GM18520 (cell line): ENCODE results near the gene DCDC1.
"Not testable (repeated sequence)": the region's sequence is repeated elsewhere in the genome, so short reads cannot be mapped to it uniquely, and the experiment has no call there.

Experiments used
- ATAC-seq: cut with Tn5 transposase; IDR thresholded peaks from one replicate; pipeline ENCODE4 v1.9.1; 2021; ENCODE audit not compliant: unreplicated experiment

DCDC1 gene

GRCh38 chr11:31000381-31000780, 369.2 kb downstream of the DCDC1 start:
- ATAC-seq, result no peak

- no peak for ATAC-seq
Measured at GRCh38 chr11:30992513-30992849, 377.1 kb downstream of the DCDC1 start.

- no peak for ATAC-seq
Measured at GRCh38 chr11:30991802-30992512, 377.6 kb downstream of the DCDC1 start.

GRCh38 chr11:30991376-30991775, 378.2 kb downstream of the DCDC1 start:
- no peak for ATAC-seq

- ATAC-seq, result no peak
Measured at GRCh38 chr11:30990625-30991296, 378.8 kb downstream of the DCDC1 start.

- no peak for ATAC-seq
Measured at GRCh38 chr11:30987819-30988218, 381.7 kb downstream of the DCDC1 start.

GRCh38 chr11:30985536-30985935, 384.0 kb downstream of the DCDC1 start:
- no peak for ATAC-seq

- ATAC-seq, result no peak
Measured at GRCh38 chr11:30984827-30985226, 384.7 kb downstream of the DCDC1 start.

- no peak for ATAC-seq
Measured at GRCh38 chr11:30984442-30984816, 385.1 kb downstream of the DCDC1 start.

GRCh38 chr11:30983776-30984441, 385.6 kb downstream of the DCDC1 start:
- ATAC-seq, result no peak

- ATAC-seq, result no peak
Measured at GRCh38 chr11:30983143-30983542, 386.4 kb downstream of the DCDC1 start.

GRCh38 chr11:30967579-30967978, 402.0 kb downstream of the DCDC1 start:
- no peak for ATAC-seq

GRCh38 chr11:30960387-30960992, 409.0 kb downstream of the DCDC1 start:
- ATAC-seq, result no peak

- ATAC-seq, result no peak
Measured at GRCh38 chr11:30956751-30957150, 412.8 kb downstream of the DCDC1 start.

GRCh38 chr11:30949838-30950237, 419.7 kb downstream of the DCDC1 start:
- no peak for ATAC-seq

- not testable (repeated sequence) for ATAC-seq
Measured at GRCh38 chr11:30947715-30948114, 421.8 kb downstream of the DCDC1 start.

- ATAC-seq, result no peak
Measured at GRCh38 chr11:30938810-30939209, 430.7 kb downstream of the DCDC1 start.

- ATAC-seq, result no peak
Measured at GRCh38 chr11:30938171-30938570, 431.4 kb downstream of the DCDC1 start.

GRCh38 chr11:30936491-30936890, 433.0 kb downstream of the DCDC1 start:
- no peak for ATAC-seq

GRCh38 chr11:30935861-30936260, 433.7 kb downstream of the DCDC1 start:
- ATAC-seq, result no peak

GRCh38 chr11:30926130-30926529, 443.4 kb downstream of the DCDC1 start:
- ATAC-seq, result no peak

GRCh38 chr11:30921811-30922210, 447.7 kb downstream of the DCDC1 start:
- no peak for ATAC-seq
